Neural cell (in vitro differentiated cells): ENCODE results near the gene SELENOI. TPM values are rescaled to one million over a fixed set of nuclear protein-coding genes. Genes with fewer than 3 reads are reported as not detected.
"Not testable (repeated sequence)": the region's sequence is repeated elsewhere in the genome, so short reads cannot be mapped to it uniquely, and the experiment has no call there.

ENCODE experiments used
- H2AFZ ChIP-seq: fragments of 200-600, 300-800 bp; sonication (generic), shearing (Covaris generic); 2 replicates; pipeline ENCODE4 v1.6.0; 2014; ENCODE audit warnings: low read depth, mild to moderate bottlenecking, antibody characterized with exemption, low read length, moderate library complexity
- H3F3A ChIP-seq: fragments of 200-600 bp; shearing (Covaris generic); 2 replicates; pipeline ENCODE4 v1.6.1; 2016; ENCODE audit warnings: mild to moderate bottlenecking, moderate library complexity, mixed read lengths, antibody characterized with exemption, low read length; ENCODE audit not compliant: insufficient read depth, poor library complexity, severe bottlenecking
- H3K27ac ChIP-seq: fragments of 200-600, 300-800 bp; sonication (generic), shearing (Covaris generic); 2 replicates; pipeline ENCODE4 v1.5.1; 2014; ENCODE audit warnings: mild to moderate bottlenecking, low read length, moderate library complexity
- H3K27me3 ChIP-seq: fragments of 300-800, 200-600 bp; sonication (generic), shearing (Covaris generic); 2 replicates; pipeline ENCODE4 v1.6.0; 2014; ENCODE audit warnings: mild to moderate bottlenecking, low read depth, low read length, moderate library complexity; ENCODE audit not compliant: insufficient read depth
- H3K36me3 ChIP-seq: fragments of 300-800, 200-600 bp; sonication (generic), shearing (Covaris generic); 2 replicates; pipeline ENCODE4 v1.5.1; 2014; ENCODE audit warnings: mild to moderate bottlenecking, antibody characterized with exemption, low read length, moderate library complexity; ENCODE audit not compliant: insufficient read depth
- H3K4me2 ChIP-seq: fragments of 300-800, 200-600 bp; sonication (generic), shearing (Covaris generic); 2 replicates; pipeline ENCODE4 v1.6.0; 2014; ENCODE audit warnings: mild to moderate bottlenecking, low read length
- H3K4me3 ChIP-seq: fragments of 300-800, 200-600 bp; sonication (generic), shearing (Covaris generic); 2 replicates; pipeline ENCODE4 v1.5.1; 2014; ENCODE audit warnings: mild to moderate bottlenecking, low read length, moderate library complexity
- H3K79me2 ChIP-seq: fragments of 200-600 bp; shearing (Covaris generic); replicated peaks from 2 replicates; pipeline ENCODE4 v1.6.0; 2014; ENCODE audit warnings: mild to moderate bottlenecking, low read length, moderate library complexity; ENCODE audit not compliant: insufficient read depth
- H3K9ac ChIP-seq: fragments of 300-800, 200-600 bp; sonication (generic), shearing (Covaris generic); 2 replicates; pipeline ENCODE4 v1.6.1; 2016; ENCODE audit warnings: mild to moderate bottlenecking, low read length, mixed read lengths
- H3K9me2 ChIP-seq: fragments of 200-600 bp; shearing (Covaris generic); 2 replicates; pipeline ENCODE4 v1.6.1; 2016; ENCODE audit warnings: mild to moderate bottlenecking, low read length, mixed read lengths; ENCODE audit not compliant: insufficient read depth
- H3K9me3 ChIP-seq: fragments of 200-600, 300-800 bp; sonication (generic), shearing (Covaris generic); 2 replicates; pipeline ENCODE4 v1.6.1; 2016; ENCODE audit warnings: mild to moderate bottlenecking, mixed run types, low read length, moderate library complexity, mixed read lengths
- H4K20me1 ChIP-seq: fragments of 200-600 bp; shearing (Covaris generic); 2 replicates; pipeline ENCODE4 v1.6.1; 2016; ENCODE audit warnings: mild to moderate bottlenecking, mixed run types; ENCODE audit not compliant: insufficient read depth
- CTCF ChIP-seq: fragments of 450-650 bp; IDR thresholded peaks from 2 replicates; pipeline ENCODE4 v1.5.1; 2014; ENCODE audit warnings: antibody characterized with exemption, mild to moderate bottlenecking, moderate library complexity; ENCODE audit not compliant: poor library complexity, severe bottlenecking
- EP300 ChIP-seq: fragments of 450-650 bp; conservative IDR thresholded peaks from 2 replicates; pipeline ENCODE4 v1.6.1; 2014; ENCODE audit warnings: antibody characterized with exemption, mild to moderate bottlenecking, moderate library complexity; ENCODE audit not compliant: poor library complexity, severe bottlenecking
- EZH2 ChIP-seq: fragments of 200-600, 300-800 bp; shearing (Covaris generic), sonication (generic); IDR thresholded peaks from 2 replicates; pipeline ENCODE4 v1.6.1; 2014; ENCODE audit warnings: antibody characterized with exemption, low read length, borderline replicate concordance, mild to moderate bottlenecking; ENCODE audit not compliant: insufficient read depth, poor library complexity, severe bottlenecking
- MXI1 ChIP-seq: fragments of 450-650 bp; conservative IDR thresholded peaks from 2 replicates; pipeline ENCODE4 v1.6.1; 2014; ENCODE audit warnings: antibody characterized with exemption, mild to moderate bottlenecking; ENCODE audit not compliant: poor library complexity, severe bottlenecking
- POLR2AphosphoS5 ChIP-seq: IDR thresholded peaks from 2 replicates; pipeline ENCODE4 v1.6.1; 2012
- RAD21 ChIP-seq: fragments of 450-650 bp; conservative IDR thresholded peaks from 2 replicates; pipeline ENCODE4 v1.6.1; 2014; ENCODE audit warnings: antibody characterized with exemption, mild to moderate bottlenecking, moderate library complexity
- SMC3 ChIP-seq: fragments of 450-650 bp; conservative IDR thresholded peaks from 2 replicates; pipeline ENCODE4 v1.6.1; 2014; ENCODE audit warnings: antibody characterized with exemption, mild to moderate bottlenecking, moderate library complexity; ENCODE audit not compliant: poor library complexity
- TAF1 ChIP-seq: IDR thresholded peaks from 2 replicates; pipeline ENCODE4 v1.6.1; 2012; ENCODE audit warnings: low read depth
- polyA plus RNA-seq: library from polyadenylated mRNA; depleted of rRNA; stranded (reverse); fragments of >200 nt; gene quantifications from 2 replicates; pipeline ENCODE4 v1.2.3, GENCODE V29; 2014
- TF ChIP-seq, protein P1 (sequence below): IDR thresholded peaks from 2 replicates; pipeline ENCODE4 v1.6.1; 2012; ENCODE audit warnings: borderline replicate concordance

SELENOI gene
- polyA plus RNA-seq, 1 donor from 2014 or later: 25.2 TPM

GRCh38 chr2:26326514-26326913, 19.4 kb upstream of the SELENOI start:
- H3K4me2 ChIP-seq: no peak overlapping the region
- no peaks in the 10 kb centered on the region for H3K9me2 ChIP-seq
- H3K27ac ChIP-seq: no peak overlapping the region
- H3K36me3 ChIP-seq: no peaks in the 10 kb centered on the region
- no peak overlapping the region for H2AFZ ChIP-seq
- no peak for TF ChIP-seq CTCF
- TF ChIP-seq SMC3: no peak
- TF ChIP-seq TAF1: no peak
- no peak for TF ChIP-seq MXI1
- no peak for TF ChIP-seq EZH2
- no peak for TF ChIP-seq EP300
- no peak for TF ChIP-seq POLR2AphosphoS5
- no peak for TF ChIP-seq RAD21
- TF ChIP-seq, protein P1, sequence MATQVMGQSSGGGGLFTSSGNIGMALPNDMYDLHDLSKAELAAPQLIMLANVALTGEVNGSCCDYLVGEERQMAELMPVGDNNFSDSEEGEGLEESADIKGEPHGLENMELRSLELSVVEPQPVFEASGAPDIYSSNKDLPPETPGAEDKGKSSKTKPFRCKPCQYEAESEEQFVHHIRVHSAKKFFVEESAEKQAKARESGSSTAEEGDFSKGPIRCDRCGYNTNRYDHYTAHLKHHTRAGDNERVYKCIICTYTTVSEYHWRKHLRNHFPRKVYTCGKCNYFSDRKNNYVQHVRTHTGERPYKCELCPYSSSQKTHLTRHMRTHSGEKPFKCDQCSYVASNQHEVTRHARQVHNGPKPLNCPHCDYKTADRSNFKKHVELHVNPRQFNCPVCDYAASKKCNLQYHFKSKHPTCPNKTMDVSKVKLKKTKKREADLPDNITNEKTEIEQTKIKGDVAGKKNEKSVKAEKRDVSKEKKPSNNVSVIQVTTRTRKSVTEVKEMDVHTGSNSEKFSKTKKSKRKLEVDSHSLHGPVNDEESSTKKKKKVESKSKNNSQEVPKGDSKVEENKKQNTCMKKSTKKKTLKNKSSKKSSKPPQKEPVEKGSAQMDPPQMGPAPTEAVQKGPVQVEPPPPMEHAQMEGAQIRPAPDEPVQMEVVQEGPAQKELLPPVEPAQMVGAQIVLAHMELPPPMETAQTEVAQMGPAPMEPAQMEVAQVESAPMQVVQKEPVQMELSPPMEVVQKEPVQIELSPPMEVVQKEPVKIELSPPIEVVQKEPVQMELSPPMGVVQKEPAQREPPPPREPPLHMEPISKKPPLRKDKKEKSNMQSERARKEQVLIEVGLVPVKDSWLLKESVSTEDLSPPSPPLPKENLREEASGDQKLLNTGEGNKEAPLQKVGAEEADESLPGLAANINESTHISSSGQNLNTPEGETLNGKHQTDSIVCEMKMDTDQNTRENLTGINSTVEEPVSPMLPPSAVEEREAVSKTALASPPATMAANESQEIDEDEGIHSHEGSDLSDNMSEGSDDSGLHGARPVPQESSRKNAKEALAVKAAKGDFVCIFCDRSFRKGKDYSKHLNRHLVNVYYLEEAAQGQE: no peak
- no peak overlapping the region for H3K4me3 ChIP-seq
- no peaks in the 10 kb centered on the region for H3K27me3 ChIP-seq
- H3K9ac ChIP-seq: no peak overlapping the region
- no peaks in the 10 kb centered on the region for H3K79me2 ChIP-seq
- no peaks in the 10 kb centered on the region for H3F3A ChIP-seq
- H3K9me3 ChIP-seq: no peaks in the 10 kb centered on the region
- H4K20me1 ChIP-seq: no peaks in the 10 kb centered on the region

DNA sequence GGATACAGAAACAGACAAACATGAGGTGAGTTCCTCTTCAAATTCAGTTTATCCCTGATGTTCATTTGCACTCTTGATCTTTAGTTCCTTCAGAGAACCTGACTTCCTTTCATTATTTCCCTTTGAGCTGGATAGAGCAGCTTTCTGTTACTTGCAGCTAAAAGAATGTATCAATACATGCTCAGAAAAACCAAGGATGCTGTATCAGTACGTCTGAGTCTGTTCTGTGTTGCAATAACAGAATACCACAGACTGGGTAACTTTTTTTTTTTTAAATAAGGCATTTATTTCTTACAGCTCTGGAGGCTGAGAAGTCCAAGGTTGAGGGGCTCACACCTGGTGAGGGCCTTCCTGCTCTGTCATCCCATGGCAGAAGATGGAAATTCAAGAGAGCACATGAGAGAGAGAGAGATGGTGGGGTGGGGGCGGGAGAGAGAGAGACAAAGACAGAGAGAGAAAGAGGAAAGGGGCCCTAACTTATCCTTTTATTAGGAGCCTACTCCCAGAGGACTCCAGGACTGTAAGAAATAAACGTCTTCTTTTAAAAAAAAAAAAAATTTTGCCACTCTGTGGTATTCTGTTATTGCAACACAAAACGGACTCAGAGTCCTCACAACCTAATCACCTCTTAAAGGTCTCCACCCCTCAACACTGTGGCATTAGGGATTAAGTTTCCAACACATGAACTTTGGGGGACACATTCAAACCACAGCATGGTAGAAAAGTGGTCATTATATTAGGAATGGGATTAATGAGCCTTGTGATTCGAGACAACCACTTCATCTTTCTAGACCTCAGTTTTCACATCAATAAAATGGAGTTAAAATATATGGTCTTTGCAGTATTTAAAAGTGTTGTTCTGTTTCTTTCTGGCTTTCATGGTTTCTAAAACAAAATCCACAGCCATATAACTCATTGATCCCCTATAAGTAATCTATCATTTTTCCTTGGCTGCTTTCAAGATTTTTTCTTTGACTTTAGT, 18.4 kb upstream of the SELENOI start:
- H3K36me3 ChIP-seq: no peaks in the 10 kb centered on the region
- no peaks in the 10 kb centered on the region for H3K79me2 ChIP-seq
- no peak overlapping the region for H3K27ac ChIP-seq
- H3K27me3 ChIP-seq: no peaks in the 10 kb centered on the region
- no peaks in the 10 kb centered on the region for H4K20me1 ChIP-seq
- no peak overlapping the region for H3K9ac ChIP-seq
- no peak overlapping the region for H3K4me3 ChIP-seq
- no peak overlapping the region for H3K4me2 ChIP-seq
- no peak overlapping the region for H2AFZ ChIP-seq
- TF ChIP-seq, protein P1: no peak
- TF ChIP-seq POLR2AphosphoS5 (no peak), RAD21 (no peak), TAF1 (no peak), MXI1 (no peak), EZH2 (no peak), SMC3 (no peak), CTCF (no peak), EP300 (no peak)
- H3F3A ChIP-seq: no peaks in the 10 kb centered on the region
- H3K9me2 ChIP-seq: no peaks in the 10 kb centered on the region
- no peaks in the 10 kb centered on the region for H3K9me3 ChIP-seq

DNA sequence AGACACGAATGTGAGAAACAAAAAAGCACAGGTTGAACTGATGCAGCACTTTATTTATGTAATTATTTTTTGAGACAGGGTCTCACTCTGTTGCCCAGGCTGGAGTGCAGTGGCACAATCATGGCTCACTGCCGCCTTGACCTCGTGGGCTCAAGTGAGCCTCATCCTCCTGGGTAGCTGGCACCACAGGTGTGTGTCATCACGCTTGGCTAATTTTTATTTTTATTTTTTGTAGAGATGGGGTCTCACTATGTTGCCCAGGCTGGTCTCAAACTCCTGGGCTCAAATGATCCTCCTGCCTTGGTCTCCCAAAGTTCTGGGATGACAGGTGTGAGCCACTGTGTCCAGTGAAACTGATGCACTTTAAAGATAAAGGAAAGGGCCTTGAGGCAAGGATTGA, 16.9 kb upstream of the SELENOI start:
- not testable (repeated sequence) for H3K4me3 ChIP-seq, H2AFZ ChIP-seq, H3K9ac ChIP-seq, H3F3A ChIP-seq, H3K79me2 ChIP-seq, H3K27ac ChIP-seq, H3K9me2 ChIP-seq, H3K9me3 ChIP-seq, H3K4me2 ChIP-seq, H4K20me1 ChIP-seq, H3K36me3 ChIP-seq, H3K27me3 ChIP-seq
